Right renal pelvis (tissue), 4 donors: Measurements from ENCODE around the gene GNAS-AS1. TPM values are rescaled to one million over a fixed set of nuclear protein-coding genes. Genes with fewer than 3 reads are reported as not detected.
A peak's percentile ranks its signal among the peaks of the same experiment; 100 is the strongest.

Experiments used
- DNase-seq, 4 donors: peaks; one replicate each; pipeline ENCODE4 v3.0.0-alpha.2; 2013; ENCODE audit warnings: low read depth in 4 of 4, low spot score in 3 of 4, missing footprints in 1 of 4
- polyA plus RNA-seq, 4 donors: library from polyadenylated mRNA; unstranded; fragments of 120-200 nt; gene quantifications; one replicate each; pipeline ENCODE4 v1.2.1, GENCODE V29; 2013; ENCODE audit not compliant: insufficient read length in 4 of 4

Gene GNAS-AS1
- polyA plus RNA-seq, 4 donors, result 0.63 to 1.3 (median 1.00) TPM

- no peak for DNase-seq
Observed at GRCh38 chr20:58864346-58864745, 13.6 kb upstream of the GNAS-AS1 start.

- DNase-seq, result no peak
Observed at GRCh38 chr20:58863044-58863790, 12.5 kb upstream of the GNAS-AS1 start.

- no peak for DNase-seq
Observed at GRCh38 chr20:58855506-58856389, 5.0 kb upstream of the GNAS-AS1 start.

GRCh38 chr20:58854638-58855471, 4.2 kb upstream of the GNAS-AS1 start:
- DNase-seq, result no peak

GRCh38 chr20:58853976-58854637, 3.4 kb upstream of the GNAS-AS1 start:
- no peak for DNase-seq

- no peak for DNase-seq
Observed at GRCh38 chr20:58853466-58853865, 2.8 kb upstream of the GNAS-AS1 start.

- DNase-seq, result peak in 1 of 4 donors; percentile 47
Observed at GRCh38 chr20:58852543-58853271, 2.0 kb upstream of the GNAS-AS1 start, which contains the start of gene GNAS. GNAS (plus strand) TSS chr20:58852716.

GRCh38 chr20:58851969-58852458, 1.3 kb upstream of the GNAS-AS1 start:
- DNase-seq, result no peak

GRCh38 chr20:58851221-58851968, 693 bp upstream of the GNAS-AS1 start:
- DNase-seq, result no peak

- DNase-seq, result no peak
Observed at GRCh38 chr20:58847463-58847862, 3.2 kb downstream of the GNAS-AS1 start.

- DNase-seq, result no peak
Observed at GRCh38 chr20:58845706-58846105, 5.0 kb downstream of the GNAS-AS1 start.

- DNase-seq, result no peak
Observed at GRCh38 chr20:58843128-58843556, 7.6 kb downstream of the GNAS-AS1 start.

GRCh38 chr20:58842276-58842675, 8.4 kb downstream of the GNAS-AS1 start:
- no peak for DNase-seq

- DNase-seq, result no peak
Observed at GRCh38 chr20:58841539-58842264, 9.0 kb downstream of the GNAS-AS1 start.

GRCh38 chr20:58840816-58841538, 9.7 kb downstream of the GNAS-AS1 start:
- DNase-seq, result no peak

- DNase-seq, result no peak
Observed at GRCh38 chr20:58839991-58840747, 10.5 kb downstream of the GNAS-AS1 start.

- peak in 1 of 4 donors; percentile 34 for DNase-seq
Observed at GRCh38 chr20:58839474-58839874, 11.2 kb downstream of the GNAS-AS1 start.
